ENCODE results near the gene SLC13A2.

DNA sequence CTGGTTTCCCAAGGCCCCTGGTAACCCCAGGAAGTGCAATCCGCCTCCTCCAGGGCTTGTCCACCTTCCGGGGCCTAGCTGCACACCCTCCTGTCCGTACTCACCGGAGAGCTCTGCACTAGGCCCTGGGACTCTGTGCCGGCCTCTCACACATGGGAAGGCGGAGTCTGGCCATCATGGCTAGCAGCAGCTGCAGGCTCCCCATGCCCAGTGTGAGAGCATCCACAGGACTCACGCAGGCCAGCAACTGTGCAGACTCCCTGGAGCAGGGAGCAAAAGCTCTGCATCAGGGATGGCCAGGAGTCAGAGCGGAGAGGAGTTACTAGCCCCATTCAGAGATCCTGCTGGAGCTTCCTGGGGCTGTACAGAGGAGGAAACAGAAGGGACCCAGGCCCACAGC is 52.9 kb downstream of the SLC13A2 start:
- TF ChIP-seq POLR2A (IDR thresholded peaks at IDR 0.05) (no peak), POLR2AphosphoS5 (IDR thresholded peaks at IDR 0.05) (no peak)
- TF ChIP-seq, protein P1, sequence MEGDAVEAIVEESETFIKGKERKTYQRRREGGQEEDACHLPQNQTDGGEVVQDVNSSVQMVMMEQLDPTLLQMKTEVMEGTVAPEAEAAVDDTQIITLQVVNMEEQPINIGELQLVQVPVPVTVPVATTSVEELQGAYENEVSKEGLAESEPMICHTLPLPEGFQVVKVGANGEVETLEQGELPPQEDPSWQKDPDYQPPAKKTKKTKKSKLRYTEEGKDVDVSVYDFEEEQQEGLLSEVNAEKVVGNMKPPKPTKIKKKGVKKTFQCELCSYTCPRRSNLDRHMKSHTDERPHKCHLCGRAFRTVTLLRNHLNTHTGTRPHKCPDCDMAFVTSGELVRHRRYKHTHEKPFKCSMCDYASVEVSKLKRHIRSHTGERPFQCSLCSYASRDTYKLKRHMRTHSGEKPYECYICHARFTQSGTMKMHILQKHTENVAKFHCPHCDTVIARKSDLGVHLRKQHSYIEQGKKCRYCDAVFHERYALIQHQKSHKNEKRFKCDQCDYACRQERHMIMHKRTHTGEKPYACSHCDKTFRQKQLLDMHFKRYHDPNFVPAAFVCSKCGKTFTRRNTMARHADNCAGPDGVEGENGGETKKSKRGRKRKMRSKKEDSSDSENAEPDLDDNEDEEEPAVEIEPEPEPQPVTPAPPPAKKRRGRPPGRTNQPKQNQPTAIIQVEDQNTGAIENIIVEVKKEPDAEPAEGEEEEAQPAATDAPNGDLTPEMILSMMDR (IDR thresholded peaks at IDR 0.05), result no peak

Data from sigmoid colon (tissue), 4 donors.